ENCODE data around the gene NKPD1. TPM values are rescaled to one million over a fixed set of nuclear protein-coding genes. Genes with fewer than 3 reads are reported as not detected.

Gene NKPD1
- total RNA-seq (under 1 TPM; 0.44 to 0.99 TPM), polyA plus RNA-seq (ENCODE audit: insufficient read length in 2 of 2) (1 to 10 TPM; 1.1 to 1.4 TPM)
- long read RNA-seq, donor 1: 0 reads
- long read RNA-seq, donor 2: 0 reads
- long read RNA-seq, donor 3: 0 reads
- long read RNA-seq, donor 4: 0 reads

GRCh38 chr19:45160870-45161737 is at the start of gene NKPD1:
NKPD1 (minus strand) TSS chr19:45160982; CDS start chr19:45160150, 832 bp downstream.
- DNase-seq (ENCODE audit: low read depth in 4 of 6, low spot score in 6 of 6): no peak
- WGBS (ENCODE audit: insufficient coverage): 55% methylated on average over 29 of the region's 29 CpGs

GRCh38 chr19:45206328-45206727 is 45.5 kb upstream of the NKPD1 start:
- H3K4me1 ChIP-seq (ENCODE audit: control insufficient read depth, insufficient read depth, low read length): no peaks in the 10 kb centered on the region
- no peaks in the 10 kb centered on the region for H3K9me3 ChIP-seq (ENCODE audit: control insufficient read depth, insufficient read depth, low read length)
- no peaks in the 10 kb centered on the region for H3K27me3 ChIP-seq (ENCODE audit: control insufficient read depth, insufficient read depth, low read length)
- DNase-seq (ENCODE audit: low read depth in 4 of 6, low spot score in 6 of 6): no peak
- no peaks in the 10 kb centered on the region for H3K36me3 ChIP-seq (ENCODE audit: control insufficient read depth, insufficient read depth, low read length)
- H3K4me3 ChIP-seq (ENCODE audit: low read depth, low read length): no peak overlapping the region
- no CpG with 5 or more reads among the region's 3 CpGs for WGBS (ENCODE audit: insufficient coverage)
- no peak overlapping the region for H3K27ac ChIP-seq (ENCODE audit: low read depth, low read length)

More at GRCh38 chr19:45160870-45161737, at the start of gene NKPD1:
- H3K27ac ChIP-seq (ENCODE audit: low read depth, low read length): no peak within 1 kb of the TSS
- H3K36me3 ChIP-seq (ENCODE audit: control insufficient read depth, insufficient read depth, low read length): peaks cover 34% of the 10 kb centered on the region
- peaks cover 25% of the 10 kb centered on the region for H3K27me3 ChIP-seq (ENCODE audit: control insufficient read depth, insufficient read depth, low read length)
- peaks cover 15% of the 10 kb centered on the region for H3K4me1 ChIP-seq (ENCODE audit: control insufficient read depth, insufficient read depth, low read length)
- H3K9me3 ChIP-seq (ENCODE audit: control insufficient read depth, insufficient read depth, low read length): no peaks in the 10 kb centered on the region
- no peak within 1 kb of the TSS for H3K4me3 ChIP-seq (ENCODE audit: low read depth, low read length)

GRCh38 chr19:45205810-45206209 is 45.0 kb upstream of the NKPD1 start:
- Histone ChIP-seq H3K27ac (ENCODE audit: low read depth, low read length) (no peak overlapping the region), H3K36me3 (ENCODE audit: control insufficient read depth, insufficient read depth, low read length) (no peaks in the 10 kb centered on the region), H3K4me1 (ENCODE audit: control insufficient read depth, insufficient read depth, low read length) (no peaks in the 10 kb centered on the region), H3K9me3 (ENCODE audit: control insufficient read depth, insufficient read depth, low read length) (no peaks in the 10 kb centered on the region), H3K4me3 (ENCODE audit: low read depth, low read length) (no peak overlapping the region), H3K27me3 (ENCODE audit: control insufficient read depth, insufficient read depth, low read length) (no peaks in the 10 kb centered on the region)
- no peak for DNase-seq (ENCODE audit: low read depth in 4 of 6, low spot score in 6 of 6)
- 90% methylated on average over 4 of the region's 12 CpGs for whole genome bisulfite sequencing (ENCODE audit: insufficient coverage)

GRCh38 chr19:45202637-45203036 is 41.9 kb upstream of the NKPD1 start:
- DNase-seq (ENCODE audit: low read depth in 4 of 6, low spot score in 6 of 6): no peak
- H3K4me1 ChIP-seq (ENCODE audit: control insufficient read depth, insufficient read depth, low read length): no peaks in the 10 kb centered on the region
- 86% methylated on average over 6 of the region's 6 CpGs for WGBS (ENCODE audit: insufficient coverage)
- no peak overlapping the region for H3K27ac ChIP-seq (ENCODE audit: low read depth, low read length)
- H3K27me3 ChIP-seq (ENCODE audit: control insufficient read depth, insufficient read depth, low read length): no peaks in the 10 kb centered on the region
- no peaks in the 10 kb centered on the region for H3K9me3 ChIP-seq (ENCODE audit: control insufficient read depth, insufficient read depth, low read length)
- H3K36me3 ChIP-seq (ENCODE audit: control insufficient read depth, insufficient read depth, low read length): no peaks in the 10 kb centered on the region
- no peak overlapping the region for H3K4me3 ChIP-seq (ENCODE audit: low read depth, low read length)

GRCh38 chr19:45200568-45200967 is 39.8 kb upstream of the NKPD1 start:
- H3K27ac ChIP-seq (ENCODE audit: low read depth, low read length): no peak overlapping the region
- H3K36me3 ChIP-seq (ENCODE audit: control insufficient read depth, insufficient read depth, low read length): no peaks in the 10 kb centered on the region
- WGBS (ENCODE audit: insufficient coverage): 52% methylated on average over 4 of the region's 4 CpGs
- DNase-seq (ENCODE audit: low read depth in 4 of 6, low spot score in 6 of 6): peak in 2 of 6 donors; percentile 40 to 56
- H3K27me3 ChIP-seq (ENCODE audit: control insufficient read depth, insufficient read depth, low read length): no peaks in the 10 kb centered on the region
- no peaks in the 10 kb centered on the region for H3K9me3 ChIP-seq (ENCODE audit: control insufficient read depth, insufficient read depth, low read length)
- no peak overlapping the region for H3K4me3 ChIP-seq (ENCODE audit: low read depth, low read length)
- H3K4me1 ChIP-seq (ENCODE audit: control insufficient read depth, insufficient read depth, low read length): no peaks in the 10 kb centered on the region

GRCh38 chr19:45195764-45196163 is 35.0 kb upstream of the NKPD1 start:
- no peak for DNase-seq (ENCODE audit: low read depth in 4 of 6, low spot score in 6 of 6)
- no peak overlapping the region for H3K27ac ChIP-seq (ENCODE audit: low read depth, low read length)
- H3K36me3 ChIP-seq (ENCODE audit: control insufficient read depth, insufficient read depth, low read length): no peaks in the 10 kb centered on the region
- no peak overlapping the region for H3K4me3 ChIP-seq (ENCODE audit: low read depth, low read length)
- no peaks in the 10 kb centered on the region for H3K27me3 ChIP-seq (ENCODE audit: control insufficient read depth, insufficient read depth, low read length)
- no peaks in the 10 kb centered on the region for H3K9me3 ChIP-seq (ENCODE audit: control insufficient read depth, insufficient read depth, low read length)
- 89% methylated on average over 2 of the region's 6 CpGs for WGBS (ENCODE audit: insufficient coverage)
- no peaks in the 10 kb centered on the region for H3K4me1 ChIP-seq (ENCODE audit: control insufficient read depth, insufficient read depth, low read length)

GRCh38 chr19:45191375-45191774 is 30.6 kb upstream of the NKPD1 start:
- WGBS (ENCODE audit: insufficient coverage): 79% methylated on average over 2 of the region's 4 CpGs
- Histone ChIP-seq H3K27me3 (ENCODE audit: control insufficient read depth, insufficient read depth, low read length) (no peaks in the 10 kb centered on the region), H3K4me1 (ENCODE audit: control insufficient read depth, insufficient read depth, low read length) (no peaks in the 10 kb centered on the region), H3K4me3 (ENCODE audit: low read depth, low read length) (no peak overlapping the region), H3K27ac (ENCODE audit: low read depth, low read length) (no peak overlapping the region), H3K36me3 (ENCODE audit: control insufficient read depth, insufficient read depth, low read length) (no peaks in the 10 kb centered on the region), H3K9me3 (ENCODE audit: control insufficient read depth, insufficient read depth, low read length) (no peaks in the 10 kb centered on the region)
- DNase-seq (ENCODE audit: low read depth in 4 of 6, low spot score in 6 of 6): no peak

GRCh38 chr19:45189971-45190370 is 29.2 kb upstream of the NKPD1 start:
- H3K36me3 ChIP-seq (ENCODE audit: control insufficient read depth, insufficient read depth, low read length): no peaks in the 10 kb centered on the region
- H3K27ac ChIP-seq (ENCODE audit: low read depth, low read length): no peak overlapping the region
- H3K4me1 ChIP-seq (ENCODE audit: control insufficient read depth, insufficient read depth, low read length): no peaks in the 10 kb centered on the region
- H3K27me3 ChIP-seq (ENCODE audit: control insufficient read depth, insufficient read depth, low read length): no peaks in the 10 kb centered on the region
- no CpG with 5 or more reads among the region's 1 CpG for whole genome bisulfite sequencing (ENCODE audit: insufficient coverage)
- DNase-seq (ENCODE audit: low read depth in 4 of 6, low spot score in 6 of 6): no peak
- no peaks in the 10 kb centered on the region for H3K9me3 ChIP-seq (ENCODE audit: control insufficient read depth, insufficient read depth, low read length)
- H3K4me3 ChIP-seq (ENCODE audit: low read depth, low read length): no peak overlapping the region

GRCh38 chr19:45187421-45188100 is 26.8 kb upstream of the NKPD1 start:
- H3K27ac ChIP-seq (ENCODE audit: low read depth, low read length): no peak overlapping the region
- H3K27me3 ChIP-seq (ENCODE audit: control insufficient read depth, insufficient read depth, low read length): no peaks in the 10 kb centered on the region
- no peaks in the 10 kb centered on the region for H3K36me3 ChIP-seq (ENCODE audit: control insufficient read depth, insufficient read depth, low read length)
- H3K4me3 ChIP-seq (ENCODE audit: low read depth, low read length): no peak overlapping the region
- no peaks in the 10 kb centered on the region for H3K4me1 ChIP-seq (ENCODE audit: control insufficient read depth, insufficient read depth, low read length)
- no peaks in the 10 kb centered on the region for H3K9me3 ChIP-seq (ENCODE audit: control insufficient read depth, insufficient read depth, low read length)
- WGBS (ENCODE audit: insufficient coverage): 44% methylated on average over 9 of the region's 12 CpGs
- peak in 2 of 6 donors; percentile 24 to 72 for DNase-seq (ENCODE audit: low read depth in 4 of 6, low spot score in 6 of 6)

Data from spinal cord (tissue), 10 donors.